ENCODE results near the gene LDLRAD3.

LDLRAD3 gene

GRCh38 chr11:36093548-36093947, 149.7 kb downstream of the LDLRAD3 start:
- no peak overlapping the region for H3K9ac ChIP-seq
- H3K27ac ChIP-seq, result no peak overlapping the region
- no peaks in the 10 kb centered on the region for H3K9me3 ChIP-seq (ENCODE audit: control insufficient read depth, low read length)
- H2AFZ ChIP-seq, result no peak overlapping the region
- H3K4me3 ChIP-seq (ENCODE audit: low read depth, low read length), result no peak overlapping the region
- TF ChIP-seq, protein P1, sequence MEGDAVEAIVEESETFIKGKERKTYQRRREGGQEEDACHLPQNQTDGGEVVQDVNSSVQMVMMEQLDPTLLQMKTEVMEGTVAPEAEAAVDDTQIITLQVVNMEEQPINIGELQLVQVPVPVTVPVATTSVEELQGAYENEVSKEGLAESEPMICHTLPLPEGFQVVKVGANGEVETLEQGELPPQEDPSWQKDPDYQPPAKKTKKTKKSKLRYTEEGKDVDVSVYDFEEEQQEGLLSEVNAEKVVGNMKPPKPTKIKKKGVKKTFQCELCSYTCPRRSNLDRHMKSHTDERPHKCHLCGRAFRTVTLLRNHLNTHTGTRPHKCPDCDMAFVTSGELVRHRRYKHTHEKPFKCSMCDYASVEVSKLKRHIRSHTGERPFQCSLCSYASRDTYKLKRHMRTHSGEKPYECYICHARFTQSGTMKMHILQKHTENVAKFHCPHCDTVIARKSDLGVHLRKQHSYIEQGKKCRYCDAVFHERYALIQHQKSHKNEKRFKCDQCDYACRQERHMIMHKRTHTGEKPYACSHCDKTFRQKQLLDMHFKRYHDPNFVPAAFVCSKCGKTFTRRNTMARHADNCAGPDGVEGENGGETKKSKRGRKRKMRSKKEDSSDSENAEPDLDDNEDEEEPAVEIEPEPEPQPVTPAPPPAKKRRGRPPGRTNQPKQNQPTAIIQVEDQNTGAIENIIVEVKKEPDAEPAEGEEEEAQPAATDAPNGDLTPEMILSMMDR (IDR thresholded peaks at IDR 0.05), result no peak
- H3K4me1 ChIP-seq, result no peaks in the 10 kb centered on the region
- H3K79me2 ChIP-seq, result no peaks in the 10 kb centered on the region
- no peak overlapping the region for H3K4me2 ChIP-seq (ENCODE audit: low read length)
- H3K36me3 ChIP-seq (ENCODE audit: control insufficient read depth, insufficient read depth, low read length), result no peaks in the 10 kb centered on the region
- H3K27me3 ChIP-seq (ENCODE audit: control insufficient read depth, insufficient read depth, low read length), result no peaks in the 10 kb centered on the region

DNA sequence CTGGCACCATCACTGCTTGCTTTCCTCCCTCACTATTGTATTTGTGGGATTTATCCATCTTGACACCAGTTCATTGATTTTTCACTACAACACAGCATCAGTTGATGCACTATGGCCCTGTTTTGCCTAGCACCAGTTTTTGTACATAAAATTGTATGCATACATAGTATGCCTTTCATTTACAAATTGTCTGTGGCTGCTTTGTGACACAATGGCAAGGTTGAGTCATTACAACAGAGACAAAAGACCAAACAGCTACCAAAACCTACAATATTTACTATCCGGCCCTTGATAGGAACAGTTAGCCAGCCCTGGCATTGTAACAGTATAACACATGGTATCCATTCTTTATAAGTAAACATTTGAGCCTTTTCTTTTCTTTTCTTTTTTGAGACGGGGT, 150.3 kb downstream of the LDLRAD3 start:
- TF ChIP-seq, protein P1 (IDR thresholded peaks at IDR 0.05), result no peak
- no peaks in the 10 kb centered on the region for H3K4me1 ChIP-seq
- H2AFZ ChIP-seq, result no peak overlapping the region
- no peak overlapping the region for H3K9ac ChIP-seq
- H3K79me2 ChIP-seq, result no peaks in the 10 kb centered on the region
- no peaks in the 10 kb centered on the region for H3K9me3 ChIP-seq (ENCODE audit: control insufficient read depth, low read length)
- H3K4me2 ChIP-seq (ENCODE audit: low read length), result no peak overlapping the region
- no peaks in the 10 kb centered on the region for H3K36me3 ChIP-seq (ENCODE audit: control insufficient read depth, insufficient read depth, low read length)
- H3K27ac ChIP-seq, result no peak overlapping the region
- H3K27me3 ChIP-seq (ENCODE audit: control insufficient read depth, insufficient read depth, low read length), result no peaks in the 10 kb centered on the region
- no peak overlapping the region for H3K4me3 ChIP-seq (ENCODE audit: low read depth, low read length)

- no peaks in the 10 kb centered on the region for H3K4me1 ChIP-seq
- no peak overlapping the region for H3K9ac ChIP-seq
- no peak overlapping the region for H3K4me2 ChIP-seq (ENCODE audit: low read length)
- no peaks in the 10 kb centered on the region for H3K9me3 ChIP-seq (ENCODE audit: control insufficient read depth, low read length)
- no peak overlapping the region for H3K27ac ChIP-seq
- H2AFZ ChIP-seq, result no peak overlapping the region
- H3K4me3 ChIP-seq (ENCODE audit: low read depth, low read length), result no peak overlapping the region
- no peaks in the 10 kb centered on the region for H3K79me2 ChIP-seq
- no peaks in the 10 kb centered on the region for H3K27me3 ChIP-seq (ENCODE audit: control insufficient read depth, insufficient read depth, low read length)
- TF ChIP-seq, protein P1 (IDR thresholded peaks at IDR 0.05), result no peak
- H3K36me3 ChIP-seq (ENCODE audit: control insufficient read depth, insufficient read depth, low read length), result no peaks in the 10 kb centered on the region
These were observed 151.9 kb downstream of the LDLRAD3 start for GRCh38 chr11:36095716-36096115.

DNA sequence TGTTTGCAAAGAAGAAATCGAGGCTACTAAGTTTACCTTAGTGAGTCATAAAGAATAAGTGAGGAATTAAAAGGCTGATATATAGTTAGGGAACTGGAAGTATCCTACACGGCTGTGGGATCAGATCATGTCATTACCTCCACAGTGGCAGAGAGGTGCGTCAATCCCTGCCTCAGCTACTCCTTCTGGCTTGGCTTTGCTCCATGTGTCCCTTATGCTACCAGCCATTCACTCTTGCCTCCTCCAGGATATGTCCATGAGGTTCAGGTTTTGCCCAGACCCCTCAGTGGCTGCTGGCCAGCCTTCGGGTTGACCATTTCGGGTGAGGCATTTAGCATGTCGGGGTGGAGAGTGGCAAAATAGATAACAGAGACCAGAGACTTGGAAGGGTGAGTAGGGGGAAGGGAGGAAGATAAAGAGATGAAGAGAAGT, 153.4 kb downstream of the LDLRAD3 start:
- Histone ChIP-seq H3K79me2 (no peaks in the 10 kb centered on the region), H3K36me3 (ENCODE audit: control insufficient read depth, insufficient read depth, low read length) (no peaks in the 10 kb centered on the region), H3K27me3 (ENCODE audit: control insufficient read depth, insufficient read depth, low read length) (no peaks in the 10 kb centered on the region), H2AFZ (no peak overlapping the region), H3K4me2 (ENCODE audit: low read length) (no peak overlapping the region), H3K9me3 (ENCODE audit: control insufficient read depth, low read length) (no peaks in the 10 kb centered on the region), H3K9ac (no peak overlapping the region), H3K27ac (no peak overlapping the region), H3K4me3 (ENCODE audit: low read depth, low read length) (no peak overlapping the region), H3K4me1 (no peaks in the 10 kb centered on the region)
- TF ChIP-seq, protein P1 (IDR thresholded peaks at IDR 0.05), result no peak

DNA sequence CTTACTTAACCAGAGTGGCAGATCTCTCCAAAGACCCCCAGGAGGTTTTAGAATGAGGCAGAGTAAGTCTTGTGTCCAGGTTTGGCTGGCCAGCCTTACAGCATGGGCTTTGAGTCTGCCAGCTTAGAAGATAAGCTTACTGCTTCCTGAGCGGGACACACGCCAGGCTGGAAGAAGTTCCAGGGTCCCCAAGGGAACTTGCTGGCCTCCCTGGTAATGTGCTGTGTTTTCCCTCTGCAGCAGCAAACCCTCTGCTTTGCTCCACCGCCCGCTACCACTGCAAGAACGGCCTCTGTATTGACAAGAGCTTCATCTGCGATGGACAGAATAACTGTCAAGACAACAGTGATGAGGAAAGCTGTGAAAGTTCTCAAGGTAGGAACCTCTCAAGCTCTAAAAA, 154.2 kb downstream of the LDLRAD3 start:
- H3K36me3 ChIP-seq (ENCODE audit: control insufficient read depth, insufficient read depth, low read length), result no peaks in the 10 kb centered on the region
- TF ChIP-seq, protein P1 (IDR thresholded peaks at IDR 0.05), result no peak

More for the DNA sequence above, 154.2 kb downstream of the LDLRAD3 start:
- Histone ChIP-seq H2AFZ (no peak overlapping the region), H3K4me2 (ENCODE audit: low read length) (no peak overlapping the region), H3K9ac (no peak overlapping the region), H3K4me3 (ENCODE audit: low read depth, low read length) (no peak overlapping the region), H3K27ac (no peak overlapping the region), H3K79me2 (no peaks in the 10 kb centered on the region), H3K27me3 (ENCODE audit: control insufficient read depth, insufficient read depth, low read length) (no peaks in the 10 kb centered on the region), H3K9me3 (ENCODE audit: control insufficient read depth, low read length) (no peaks in the 10 kb centered on the region), H3K4me1 (no peaks in the 10 kb centered on the region)
